Keratinocyte (primary cell): Measurements from ENCODE around the gene SLC25A42. TPM values are rescaled to one million over a fixed set of nuclear protein-coding genes. Genes with fewer than 3 reads are reported as not detected.

Experiments
- DNase-seq: peaks from one replicate; pipeline ENCODE4 v3.0.0-alpha.2; 2011; ENCODE audit warnings: low read depth, missing footprints, low spot score
- FAIRE-seq: peaks from 2 replicates; lab custom pipeline; 2011; peaks lifted over from hg19 to GRCh38; lab: Jason Lieb, UNC
- H2AFZ ChIP-seq: 2 replicates; pipeline ENCODE4 v1.6.0; 2012; ENCODE audit warnings: low read length, control low read depth, inconsistent platforms; ENCODE audit not compliant: control insufficient read depth
- H3K27ac ChIP-seq: 2 replicates; pipeline ENCODE4 v1.5.1; 2011; ENCODE audit warnings: low read length; ENCODE audit not compliant: control insufficient read depth, insufficient read depth
- H3K27me3 ChIP-seq: 3 replicates; pipeline ENCODE4 v1.6.0; 2011; ENCODE audit warnings: low read length; ENCODE audit not compliant: control insufficient read depth, insufficient read depth; ENCODE audit errors: extremely low read depth
- H3K36me3 ChIP-seq, 2 experiments: 2 replicates in 1 of 2; 3 replicates in 1 of 2; pipeline ENCODE4 v1.5.1; 2011; ENCODE audit warnings: low read length in 2 of 2, mild to moderate bottlenecking in 1 of 2; ENCODE audit not compliant: control insufficient read depth in 2 of 2, insufficient read depth in 2 of 2; ENCODE audit errors: extremely low read depth in 1 of 2
- H3K4me1 ChIP-seq: 3 replicates; pipeline ENCODE4 v1.5.1; 2011; ENCODE audit warnings: low read length; ENCODE audit not compliant: control insufficient read depth, insufficient read depth; ENCODE audit errors: extremely low read depth
- H3K4me2 ChIP-seq: 3 replicates; pipeline ENCODE4 v1.6.0; 2011; ENCODE audit warnings: low read depth, low read length; ENCODE audit not compliant: control insufficient read depth, insufficient read depth; ENCODE audit errors: extremely low read depth
- H3K4me3 ChIP-seq, 3 experiments: fragments of 200-600 bp in 1 of 3; sonication (generic) in 1 of 3; 2 replicates in 2 of 3; 3 replicates in 1 of 3; pipeline ENCODE4 v1.5.1; 2011 to 2016; ENCODE audit warnings: low read length in 3 of 3, mild to moderate bottlenecking in 3 of 3, control low read depth in 2 of 3, inconsistent platforms in 1 of 3, low read depth in 1 of 3, mixed read lengths in 1 of 3, mixed run types in 1 of 3, moderate library complexity in 1 of 3; ENCODE audit not compliant: control insufficient read depth in 2 of 3, insufficient read depth in 2 of 3; ENCODE audit errors: extremely low read depth in 1 of 3
- H3K79me2 ChIP-seq: 2 replicates; pipeline ENCODE4 v1.6.0; 2012; ENCODE audit warnings: low read length; ENCODE audit not compliant: control insufficient read depth, insufficient read depth
- H3K9ac ChIP-seq: 3 replicates; pipeline ENCODE4 v1.6.0; 2011; ENCODE audit warnings: low read length; ENCODE audit not compliant: control insufficient read depth, insufficient read depth; ENCODE audit errors: extremely low read depth
- H3K9me1 ChIP-seq: 3 replicates; pipeline ENCODE4 v1.6.0; 2011; ENCODE audit warnings: low read length; ENCODE audit not compliant: control insufficient read depth, insufficient read depth; ENCODE audit errors: extremely low read depth
- H3K9me3 ChIP-seq: 2 replicates; pipeline ENCODE4 v1.5.1; 2012; ENCODE audit warnings: low read depth, low read length; ENCODE audit not compliant: control insufficient read depth
- H4K20me1 ChIP-seq: 3 replicates; pipeline ENCODE4 v1.6.0; 2011; ENCODE audit warnings: low read length; ENCODE audit not compliant: control insufficient read depth, insufficient read depth; ENCODE audit errors: extremely low read depth
- CTCF ChIP-seq, 3 experiments: IDR thresholded peaks in 1 of 3; conservative IDR thresholded peaks in 1 of 3; optimal IDR thresholded peaks in 1 of 3; 2 replicates in 2 of 3; 3 replicates in 1 of 3; pipeline versions ENCODE3 to v1.5.1; 2011; ENCODE audit warnings: low read length in 3 of 3, mild to moderate bottlenecking in 3 of 3, moderate library complexity in 2 of 3, control low read depth in 1 of 3, inconsistent platforms in 1 of 3; ENCODE audit not compliant: insufficient read depth in 2 of 3; ENCODE audit errors: extremely low read depth in 1 of 3
- EZH2 ChIP-seq: IDR thresholded peaks from one replicate; pipeline ENCODE4 v1.6.1; 2012; ENCODE audit warnings: inconsistent platforms, mild to moderate bottlenecking, low read length, moderate library complexity
- dilution Hi-C: fragments of 300-500 bp; cut with MboI; formaldehyde crosslinking; loops from one replicate; pipeline ENCODE4 v1.7.0; 2020; ENCODE audit warnings: low sequenced_read_pairs; ENCODE audit not compliant: extremely low pct_ligation_motif_present
- polyA plus RNA-seq, 5 experiments: library from polyadenylated mRNA; depleted of rRNA in 3 of 5; stranded (reverse) in 3 of 5; stranded (forward) in 1 of 5; unstranded in 1 of 5; fragments of >200 nt; gene quantifications; 1 replicate in 1 of 5; 2 replicates in 3 of 5; 3 replicates in 1 of 5; pipeline versions ENCODE4 v1.2.1 to v1.2.3, GENCODE V29; 2011 to 2012; ENCODE audit warnings: missing spikeins in 2 of 5, low read depth in 1 of 5, low replicate concordance in 1 of 5

Gene SLC25A42
- polyA plus RNA-seq, 1 donor (not counting 4 experiments of a cell fraction or from before 2014, with no cell fraction given) = 1.2 TPM

GRCh38 chr19:19111136-19111835 is 47.5 kb downstream of the SLC25A42 start:
- H3K27me3 ChIP-seq = peaks cover 8% of the 10 kb centered on the region
- H3K79me2 ChIP-seq = no peaks in the 10 kb centered on the region
- no peak overlapping the region for H3K9ac ChIP-seq
- no peak overlapping the region for H3K4me3 ChIP-seq
- no peaks in the 10 kb centered on the region for H3K4me1 ChIP-seq
- no peak for FAIRE-seq
- H3K36me3 ChIP-seq = no peaks in the 10 kb centered on the region
- dilution Hi-C loops = no loop called here
- H3K27ac ChIP-seq = no peak overlapping the region
- no peak for DNase-seq
- no peaks in the 10 kb centered on the region for H4K20me1 ChIP-seq
- H2AFZ ChIP-seq = no peak overlapping the region
- H3K9me1 ChIP-seq = no peaks in the 10 kb centered on the region
- no peak overlapping the region for H3K4me2 ChIP-seq
- TF ChIP-seq EZH2 (no peak), CTCF (optimal IDR thresholded peaks at IDR 0.05 in 1 of 3, IDR thresholded peaks at IDR 0.05 in 1 of 3, conservative IDR thresholded peaks at IDR 0.05 in 1 of 3; ENCODE audit: extremely low read depth in 1 of 3, insufficient read depth in 2 of 3, low read length in 3 of 3) (no peak)
- no peaks in the 10 kb centered on the region for H3K9me3 ChIP-seq

DNA sequence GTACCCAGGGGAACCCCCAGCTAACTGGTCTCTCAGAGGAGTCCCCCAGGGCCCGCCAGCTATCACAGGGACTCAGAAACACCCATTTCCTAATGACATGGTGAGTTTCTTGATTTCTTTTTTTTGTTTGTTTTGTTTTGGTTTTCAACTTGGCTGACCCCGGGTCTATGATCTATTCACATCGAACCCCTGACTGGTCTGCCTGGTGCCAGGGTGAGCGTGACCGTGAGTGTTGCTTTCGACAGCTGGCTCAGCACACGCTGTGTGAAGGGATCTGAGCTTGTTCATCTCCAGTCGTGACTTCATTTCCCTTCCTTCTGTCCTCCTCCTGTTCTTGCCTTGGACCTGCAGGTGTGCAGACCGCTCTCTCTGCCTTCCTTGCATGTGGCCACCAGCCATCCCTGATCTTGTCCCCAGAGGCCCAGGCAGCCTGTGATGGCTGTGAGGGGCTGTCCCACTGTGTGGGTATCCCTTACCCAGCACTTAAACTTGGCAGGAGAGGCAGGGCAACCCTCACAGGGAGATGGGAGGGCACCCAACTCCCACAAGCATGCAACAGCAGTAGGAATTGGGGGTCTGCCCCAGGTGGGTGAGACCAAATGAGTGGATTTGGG is 48.3 kb downstream of the SLC25A42 start:
- DNase-seq (no peak), FAIRE-seq (no peak)
- dilution Hi-C loops = no loop called here
- no peaks in the 10 kb centered on the region for H3K79me2 ChIP-seq
- H3K4me1 ChIP-seq = no peaks in the 10 kb centered on the region
- H3K36me3 ChIP-seq = no peaks in the 10 kb centered on the region
- no peaks in the 10 kb centered on the region for H3K9me3 ChIP-seq
- no peak overlapping the region for H3K9ac ChIP-seq
- H4K20me1 ChIP-seq = no peaks in the 10 kb centered on the region
- peaks cover 8% of the 10 kb centered on the region for H3K27me3 ChIP-seq
- H2AFZ ChIP-seq = no peak overlapping the region
- no peak overlapping the region for H3K27ac ChIP-seq
- H3K9me1 ChIP-seq = no peaks in the 10 kb centered on the region
- H3K4me2 ChIP-seq = no peak overlapping the region
- no peak overlapping the region for H3K4me3 ChIP-seq
- TF ChIP-seq EZH2 (no peak), CTCF (optimal IDR thresholded peaks at IDR 0.05 in 1 of 3, IDR thresholded peaks at IDR 0.05 in 1 of 3, conservative IDR thresholded peaks at IDR 0.05 in 1 of 3; ENCODE audit: extremely low read depth in 1 of 3, insufficient read depth in 2 of 3, low read length in 3 of 3) (no peak)
